Progenitor cell of endocrine pancreas (in vitro differentiated cells): ENCODE measurements around the gene PSD. TPM values are rescaled to one million over a fixed set of nuclear protein-coding genes. Genes with fewer than 3 reads are reported as not detected.

Experiments used
- DNase-seq: peaks from one replicate; pipeline ENCODE4 v3.0.0; 2021; ENCODE audit warnings: low spot score; ENCODE audit not compliant: unreplicated experiment
- H3K27ac Mint-ChIP-seq: 2 replicates; pipeline ENCODE4 v1.8.0; 2021; ENCODE audit warnings: mild to moderate bottlenecking, moderate library complexity, mixed read lengths
- H3K27me3 Mint-ChIP-seq: 2 replicates; pipeline ENCODE4 v1.8.0; 2021; ENCODE audit warnings: mixed read lengths
- H3K36me3 Mint-ChIP-seq: 2 replicates; pipeline ENCODE4 v1.8.0; 2022; ENCODE audit warnings: mixed read lengths; ENCODE audit not compliant: insufficient read depth
- H3K4me1 Mint-ChIP-seq: 2 replicates; pipeline ENCODE4 v1.8.0; 2021; ENCODE audit warnings: low read depth, mixed read lengths
- H3K4me3 Mint-ChIP-seq: 2 replicates; pipeline ENCODE4 v1.8.0; 2021; ENCODE audit warnings: low read depth, mild to moderate bottlenecking, moderate library complexity, mixed read lengths
- H3K9me3 Mint-ChIP-seq: 2 replicates; pipeline ENCODE4 v1.8.0; 2021; ENCODE audit warnings: low read depth, mixed read lengths
- microRNA-seq: library from miRNA; unstranded; fragments of <30 nt; microRNA quantifications from one replicate; pipeline ENCODE4 v1.1.0, GENCODE V29; 2020; ENCODE audit warnings: borderline number of aligned reads; ENCODE audit not compliant: unreplicated experiment
- total RNA-seq: library from RNA; stranded (reverse); gene quantifications from 2 replicates; pipeline ENCODE4 v1.2.1, GENCODE V29; 2021
- TF ChIP-seq, protein P1 (sequence below): fragments of 200-600 bp; sonication (generic); IDR thresholded peaks from one replicate; pipeline ENCODE4 v1.5.0; 2021; ENCODE audit warnings: antibody characterized with exemption, mild to moderate bottlenecking; ENCODE audit not compliant: unreplicated experiment

The PSD gene
- total RNA-seq, 1 donor from 2014 or later: 8.9 TPM

DNA sequence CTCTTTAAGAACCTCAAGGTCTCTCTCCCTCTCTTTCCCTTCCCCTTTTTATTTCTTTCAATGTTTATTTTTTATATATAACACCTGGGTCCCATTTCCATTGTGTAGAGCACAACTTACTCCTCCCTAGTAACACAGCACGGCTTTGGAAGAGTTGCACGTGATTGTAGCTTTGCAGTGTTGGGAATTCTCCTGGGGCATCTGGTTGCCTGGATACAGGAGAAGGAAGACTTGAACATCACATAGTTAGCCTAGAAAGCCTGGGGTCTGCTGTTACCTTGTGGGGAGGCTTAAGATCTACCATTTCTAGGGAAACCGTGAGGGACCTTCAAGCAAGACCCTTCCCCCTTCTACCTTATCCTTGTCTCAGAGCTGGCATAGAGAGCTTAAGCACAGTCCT is 64.1 kb downstream of the PSD start:
- H3K27ac Mint-ChIP-seq: no peak overlapping the region
- peaks cover 2% of the 10 kb centered on the region for H3K4me1 Mint-ChIP-seq
- no peak overlapping the region for H3K4me3 Mint-ChIP-seq
- TF ChIP-seq, protein P1, sequence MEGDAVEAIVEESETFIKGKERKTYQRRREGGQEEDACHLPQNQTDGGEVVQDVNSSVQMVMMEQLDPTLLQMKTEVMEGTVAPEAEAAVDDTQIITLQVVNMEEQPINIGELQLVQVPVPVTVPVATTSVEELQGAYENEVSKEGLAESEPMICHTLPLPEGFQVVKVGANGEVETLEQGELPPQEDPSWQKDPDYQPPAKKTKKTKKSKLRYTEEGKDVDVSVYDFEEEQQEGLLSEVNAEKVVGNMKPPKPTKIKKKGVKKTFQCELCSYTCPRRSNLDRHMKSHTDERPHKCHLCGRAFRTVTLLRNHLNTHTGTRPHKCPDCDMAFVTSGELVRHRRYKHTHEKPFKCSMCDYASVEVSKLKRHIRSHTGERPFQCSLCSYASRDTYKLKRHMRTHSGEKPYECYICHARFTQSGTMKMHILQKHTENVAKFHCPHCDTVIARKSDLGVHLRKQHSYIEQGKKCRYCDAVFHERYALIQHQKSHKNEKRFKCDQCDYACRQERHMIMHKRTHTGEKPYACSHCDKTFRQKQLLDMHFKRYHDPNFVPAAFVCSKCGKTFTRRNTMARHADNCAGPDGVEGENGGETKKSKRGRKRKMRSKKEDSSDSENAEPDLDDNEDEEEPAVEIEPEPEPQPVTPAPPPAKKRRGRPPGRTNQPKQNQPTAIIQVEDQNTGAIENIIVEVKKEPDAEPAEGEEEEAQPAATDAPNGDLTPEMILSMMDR: no peak
- peaks cover 13% of the 10 kb centered on the region for H3K36me3 Mint-ChIP-seq
- H3K27me3 Mint-ChIP-seq: no peaks in the 10 kb centered on the region
- no peak for DNase-seq
- no peaks in the 10 kb centered on the region for H3K9me3 Mint-ChIP-seq

Small RNA genes lying within 50 kb of the gene (microRNA-seq; reads per million reads assigned to microRNA genes)
- gene MIR146B: 179 reads per million, percentile 62 among the genes with 10 or more reads in this experiment

Other genes starting within 250 kb of the PSD start
- gene ELOVL3, start 192.5 kb downstream of the PSD start, total RNA-seq: not detected in 2 replicates
- not detected in 2 replicates for gene PITX3, start 177.3 kb downstream of the PSD start, total RNA-seq
- gene GBF1, start 173.3 kb downstream of the PSD start, total RNA-seq: 52.3 and 54.6 TPM in 2 replicates
- gene NFKB2, start 23.1 kb downstream of the PSD start, total RNA-seq: 21.6 and 23.1 TPM in 2 replicates
- 14.0 and 14.9 TPM in 2 replicates for gene FBXL15, start 2.1 kb upstream of the PSD start, total RNA-seq
- 69.9 and 70.5 TPM in 2 replicates for gene CUEDC2, start 13.8 kb upstream of the PSD start, total RNA-seq
- gene C10orf95, start 32.8 kb upstream of the PSD start, total RNA-seq: 0.73 and 0.77 TPM in 2 replicates
- 87.2 and 104 TPM in 2 replicates for gene ACTR1A, start 83.9 kb upstream of the PSD start, total RNA-seq
- gene SUFU, start 85.2 kb upstream of the PSD start, total RNA-seq: 23.0 and 25.8 TPM in 2 replicates
- 66.1 and 69.1 TPM in 2 replicates for gene TRIM8, start 225.7 kb upstream of the PSD start, total RNA-seq